AG04450 (cell line): Measurements from ENCODE around the gene PSMF1. TPM values are rescaled to one million over a fixed set of nuclear protein-coding genes. Genes with fewer than 3 reads are reported as not detected.

Source experiments
- CTCF ChIA-PET: fragments of 300-600, 350-600 bp; formaldehyde crosslinking; extraction: SDS; loops from one replicate; lab custom pipeline; 2022; ENCODE audit warnings: antibody characterized with exemption, inconsistent platforms; lab: Charles Lee
- POLR2A ChIA-PET: fragments of 350-600 bp; formaldehyde crosslinking; extraction: SDS; loops from one replicate; lab custom pipeline; 2021; ENCODE audit warnings: antibody characterized with exemption, inconsistent platforms; lab: Yijun Ruan, JAX
- DNase-seq: peaks from one replicate; pipeline ENCODE4 v3.0.0-alpha.2; 2011; ENCODE audit warnings: low read depth, low spot score
- H3K27ac ChIP-seq: one replicate; pipeline ENCODE4 v1.5.1; 2012; ENCODE audit warnings: low read depth, low read length, control low read depth
- H3K27me3 ChIP-seq: one replicate; pipeline ENCODE4 v1.6.0; 2012; ENCODE audit warnings: low read length; ENCODE audit not compliant: control insufficient read depth, insufficient read depth
- H3K4me3 ChIP-seq: 2 replicates; pipeline ENCODE4 v1.5.1; 2011; ENCODE audit warnings: mild to moderate bottlenecking, low read depth, low read length, control low read depth
- H3K9me3 ChIP-seq: 2 replicates; pipeline ENCODE4 v1.5.1; 2012; ENCODE audit warnings: low read length; ENCODE audit not compliant: control insufficient read depth, insufficient read depth
- CTCF ChIP-seq: IDR thresholded peaks from 2 replicates; pipeline ENCODE4 v1.5.1; 2011; ENCODE audit warnings: low read depth, low read length, control low read depth, inconsistent platforms
- polyA plus RNA-seq: library from polyadenylated mRNA; depleted of rRNA; stranded (reverse); fragments of >200 nt; gene quantifications from 2 replicates; pipeline ENCODE4 v1.2.3, GENCODE V29; 2011

PSMF1 gene
- polyA plus RNA-seq, 1 experiment, result 116 TPM

- POLR2A ChIA-PET, result no interaction called here
- CTCF ChIA-PET, result interaction anchor here (1.3 to 3.1 kb wide), 2 partner anchors 12 to 91 kb away, joined by 3 to 21 read pairs; no protein-coding TSS in a partner anchor
- Histone ChIP-seq H3K4me3 (peak overlapping the region; percentile 100), H3K9me3 (no peaks in the 10 kb centered on the region; the same call in 1 of the 2 replicates), H3K27ac (no peak overlapping the region), H3K27me3 (no peaks in the 10 kb centered on the region)
- no peak for TF ChIP-seq CTCF
- DNase-seq, result no peak
Measured at GRCh38 chr20:1119524-1119923, 1.1 kb downstream of the PSMF1 start.

GRCh38 chr20:1121429-1121828, 3.0 kb downstream of the PSMF1 start:
- H3K4me3 ChIP-seq, result no peak overlapping the region
- DNase-seq, result no peak
- no peaks in the 10 kb centered on the region; the same call in 1 of the 2 replicates for H3K9me3 ChIP-seq
- ChIA-PET POLR2A (interaction anchor here (0.6 kb wide), 1 partner anchor 974 kb away, joined by 5 read pairs; no protein-coding TSS in a partner anchor), CTCF (interaction anchor here (3.1 kb wide), 1 partner anchor 13 kb away, joined by 21 read pairs; no protein-coding TSS in a partner anchor)
- no peaks in the 10 kb centered on the region for H3K27me3 ChIP-seq
- H3K27ac ChIP-seq, result no peak overlapping the region
- no peak for TF ChIP-seq CTCF

GRCh38 chr20:1122388-1123315, 4.2 kb downstream of the PSMF1 start:
- no peak for DNase-seq
- ChIA-PET CTCF (interaction anchor here (3.1 kb wide), 1 partner anchor 15 kb away, joined by 21 read pairs; no protein-coding TSS in a partner anchor), POLR2A (no interaction called here)
- no peak for TF ChIP-seq CTCF
- Histone ChIP-seq H3K4me3 (peak overlapping the region; percentile 34), H3K27me3 (no peaks in the 10 kb centered on the region), H3K27ac (peak overlapping the region; percentile 81), H3K9me3 (no peaks in the 10 kb centered on the region; the same call in 1 of the 2 replicates)

- no peak overlapping the region for H3K27ac ChIP-seq
- H3K9me3 ChIP-seq, result no peaks in the 10 kb centered on the region; the same call in 1 of the 2 replicates
- ChIA-PET POLR2A (no interaction called here), CTCF (no interaction called here)
- DNase-seq, result no peak
- H3K27me3 ChIP-seq, result no peaks in the 10 kb centered on the region
- no peak for TF ChIP-seq CTCF
- H3K4me3 ChIP-seq, result no peak overlapping the region
Measured at GRCh38 chr20:1123666-1124065, 5.3 kb downstream of the PSMF1 start.

GRCh38 chr20:1124421-1124820, 6.0 kb downstream of the PSMF1 start:
- H3K27ac ChIP-seq, result no peak overlapping the region
- no peak for DNase-seq
- TF ChIP-seq CTCF, result no peak
- no peaks in the 10 kb centered on the region for H3K9me3 ChIP-seq
- H3K4me3 ChIP-seq, result no peak overlapping the region
- no peaks in the 10 kb centered on the region for H3K27me3 ChIP-seq
- ChIA-PET CTCF (interaction anchor here (0.7 to 1.3 kb wide), 6 partner anchors 16 to 653 kb away, joined by 3 to 7 read pairs (median 3); partner anchors contain the start of gene NSFL1C), POLR2A (no interaction called here)
